ENCODE measurements around the gene NOTCH2.
"Not testable (repeated sequence)": the region's sequence is repeated elsewhere in the genome, so short reads cannot be mapped to it uniquely, and the experiment has no call there.

NOTCH2 gene

DNA sequence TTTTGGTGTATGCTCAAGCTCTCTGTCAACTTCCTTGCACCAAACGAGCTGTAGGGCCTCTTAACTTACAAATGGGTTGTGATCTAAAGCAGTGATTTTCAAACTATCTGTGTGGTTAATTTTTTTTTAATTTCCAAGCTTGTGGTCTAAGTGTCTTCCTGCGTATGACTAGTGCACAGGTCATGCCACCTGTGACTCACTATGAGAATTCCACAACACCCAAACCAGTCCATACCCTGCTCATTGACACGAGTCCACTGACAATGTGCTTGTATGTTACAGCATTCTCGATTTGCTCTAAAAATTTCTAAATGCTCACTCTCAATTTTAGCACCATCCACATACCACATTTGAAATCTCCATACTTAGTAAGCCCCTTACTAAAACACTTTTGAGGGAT lies 18.5 kb upstream of the NOTCH2 start:
- DNase-seq; intact Hi-C loops (cut with DNase I): not testable (repeated sequence)

DNA sequence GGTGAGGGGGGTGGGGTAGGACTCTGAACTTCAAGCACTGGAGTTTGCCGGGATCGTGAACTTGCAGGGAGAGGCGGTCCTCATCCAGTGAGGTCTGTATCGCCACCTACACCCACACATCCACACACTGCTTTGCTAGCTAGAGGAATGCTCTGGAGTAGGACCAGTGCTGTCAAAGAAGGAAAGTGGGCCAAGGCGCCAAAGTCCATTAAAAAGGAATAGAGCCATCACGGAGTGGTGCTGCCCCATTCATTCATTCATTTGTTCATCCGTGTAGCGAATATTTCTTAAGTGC lies 405 bp upstream of the NOTCH2 start:
- DNase-seq; intact Hi-C loops (cut with DNase I): not testable (repeated sequence)

GRCh38 chr1:120068683-120069066 lies 787 bp downstream of the NOTCH2 start:
- intact Hi-C loops (cut with DNase I), result not testable (repeated sequence)
- peak in 6 of 10 donors; percentile 8 to 66 (median 18) for DNase-seq

GRCh38 chr1:120048208-120048607 lies 21.3 kb downstream of the NOTCH2 start:
- DNase-seq; intact Hi-C loops (cut with DNase I): not testable (repeated sequence)

GRCh38 chr1:120041771-120042170 lies 27.7 kb downstream of the NOTCH2 start:
- DNase-seq; intact Hi-C loops (cut with DNase I): not testable (repeated sequence)

DNA sequence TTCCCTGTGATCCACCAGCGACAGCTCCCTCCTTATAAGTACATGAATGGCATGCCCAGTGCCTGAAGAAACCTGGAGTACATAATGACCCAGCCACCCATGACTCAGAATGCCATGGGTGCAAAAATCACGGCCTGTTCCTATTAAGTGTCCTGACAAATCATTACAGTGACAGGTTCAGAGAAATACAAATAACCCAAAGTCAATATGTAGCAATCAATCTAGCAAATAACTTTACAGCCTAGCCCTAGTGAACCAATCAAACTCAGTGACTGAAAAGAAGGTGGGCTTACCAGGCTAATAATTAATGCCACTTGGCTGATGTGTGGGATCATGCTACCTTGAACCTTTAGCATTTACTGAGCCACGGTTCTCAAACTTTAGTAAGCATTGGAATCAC lies 37.2 kb downstream of the NOTCH2 start:
- intact Hi-C loops (cut with DNase I); DNase-seq: not testable (repeated sequence)

DNA sequence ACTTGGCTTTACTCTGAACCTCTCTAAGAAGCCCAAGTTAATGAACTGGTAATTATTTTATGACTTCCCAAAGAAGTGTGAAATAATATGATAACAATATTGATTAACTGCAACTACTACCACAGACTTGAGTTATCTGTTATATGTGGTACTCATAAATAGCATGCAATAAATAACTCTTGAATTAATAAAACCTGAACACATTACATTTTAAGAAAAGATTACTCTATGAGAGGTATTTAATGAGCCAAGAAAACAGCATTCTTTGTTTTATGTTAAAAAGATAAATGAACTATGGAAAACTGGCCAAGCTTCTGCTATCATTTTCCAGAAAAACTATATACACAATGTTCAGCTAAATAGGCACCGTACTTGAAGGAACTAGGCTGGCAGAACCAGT lies 45.7 kb downstream of the NOTCH2 start:
- DNase-seq; intact Hi-C loops (cut with DNase I): not testable (repeated sequence)

DNA sequence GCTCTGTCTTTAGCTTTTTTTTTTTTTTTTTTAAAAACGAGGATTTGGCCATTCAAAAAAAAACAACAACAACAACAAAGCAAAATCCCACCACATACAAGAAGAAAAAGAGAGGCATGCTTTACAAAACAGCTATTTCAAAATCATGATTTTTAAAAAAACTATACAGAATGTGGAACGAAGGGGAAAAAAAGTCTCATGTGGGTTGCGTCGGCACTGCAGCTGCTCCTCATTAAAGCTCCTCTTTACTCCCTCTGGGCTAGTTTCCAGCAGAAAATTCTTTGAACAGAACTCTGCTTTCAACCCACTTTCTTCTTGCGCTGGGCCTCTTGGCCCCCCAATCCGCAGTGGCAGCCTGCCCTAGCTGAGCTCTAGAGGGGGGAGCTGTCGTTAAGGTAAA lies 54.5 kb downstream of the NOTCH2 start:
- intact Hi-C loops (cut with DNase I), result not testable (repeated sequence)
- peak in 3 of 10 donors; percentile 7 to 67 (median 50) for DNase-seq

DNA sequence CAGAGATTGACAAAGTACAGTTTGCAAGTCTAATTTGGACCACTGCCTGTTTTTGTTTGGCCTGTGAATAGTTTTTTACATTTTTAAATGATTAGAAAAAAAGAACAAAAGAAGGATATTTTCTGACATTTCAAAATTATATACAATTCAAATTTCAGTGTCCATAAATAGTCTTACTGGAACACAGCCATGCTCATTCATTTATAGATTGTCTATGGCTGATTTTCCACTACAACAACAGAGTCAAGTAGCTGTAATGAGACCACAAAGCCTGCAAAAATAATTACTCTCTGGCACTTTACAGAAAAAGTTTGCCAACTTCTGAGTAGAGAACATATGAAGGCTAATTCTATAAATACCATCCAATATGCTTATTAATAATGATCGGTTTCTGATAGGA lies 61.1 kb downstream of the NOTCH2 start:
- DNase-seq; intact Hi-C loops (cut with DNase I): not testable (repeated sequence)

DNA sequence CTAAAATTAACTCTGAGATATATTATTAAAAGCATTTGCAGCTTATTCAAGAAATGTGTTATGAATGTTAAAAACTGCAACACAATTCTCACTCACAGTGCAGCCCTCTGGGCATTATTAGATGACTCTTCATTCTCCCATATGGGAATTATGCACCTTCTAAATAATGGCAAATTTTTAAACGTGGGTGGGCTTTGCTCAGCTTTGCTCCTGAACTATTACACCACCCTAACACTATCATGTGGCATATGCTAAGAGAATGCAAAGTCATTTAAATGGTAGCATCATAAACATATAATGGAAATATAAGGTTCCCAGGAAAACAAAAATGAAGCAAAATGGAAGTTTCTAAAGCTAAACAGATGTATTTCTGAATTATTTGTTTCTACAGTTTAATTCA lies 61.6 kb downstream of the NOTCH2 start:
- intact Hi-C loops (cut with DNase I); DNase-seq: not testable (repeated sequence)

DNA sequence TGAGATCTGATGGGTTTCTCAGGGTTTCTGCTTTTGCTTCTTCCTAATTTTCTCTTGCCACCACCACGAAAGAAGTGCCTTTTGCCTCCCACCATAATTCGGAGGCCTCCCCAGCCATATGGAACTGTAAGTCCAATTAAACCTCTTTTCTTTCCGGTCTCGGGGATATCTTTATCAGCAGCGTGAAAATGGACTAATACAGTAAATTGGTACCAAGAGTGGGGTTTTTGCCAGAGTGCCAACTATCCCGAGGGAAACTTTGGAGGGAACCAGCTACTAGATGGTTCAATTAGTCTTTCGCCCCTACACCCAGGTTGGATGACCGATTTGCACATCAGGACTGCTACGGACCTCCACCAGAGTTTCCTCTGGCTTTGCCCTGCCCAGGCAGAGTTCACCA lies 68.4 kb downstream of the NOTCH2 start:
- intact Hi-C loops (cut with DNase I); DNase-seq: not testable (repeated sequence)

- DNase-seq, result peak in 1 of 10 donors; percentile 64
- intact Hi-C loops (cut with DNase I), result not testable (repeated sequence)
Measured at GRCh38 chr1:119996731-119997312, 72.6 kb downstream of the NOTCH2 start.

DNA sequence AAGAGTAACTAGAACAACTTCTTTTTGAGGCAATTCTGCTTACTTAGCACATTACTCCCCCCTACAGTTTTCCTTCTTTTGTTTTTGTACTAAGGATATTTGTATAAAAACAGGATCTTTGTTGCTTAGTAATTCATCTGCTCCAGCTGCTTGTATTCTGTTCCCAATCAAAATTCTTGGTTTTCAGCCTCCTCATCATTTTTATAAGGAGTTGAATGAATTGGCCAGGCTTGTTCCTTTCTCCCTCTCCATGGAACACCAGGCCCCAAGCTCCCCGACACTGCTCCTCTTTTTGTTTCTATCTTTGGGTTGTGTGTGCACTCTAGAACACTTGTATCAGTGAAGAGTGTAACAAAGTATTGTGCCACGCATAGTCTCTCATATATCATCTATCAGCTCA lies 73.5 kb downstream of the NOTCH2 start:
- DNase-seq; intact Hi-C loops (cut with DNase I): not testable (repeated sequence)

DNA sequence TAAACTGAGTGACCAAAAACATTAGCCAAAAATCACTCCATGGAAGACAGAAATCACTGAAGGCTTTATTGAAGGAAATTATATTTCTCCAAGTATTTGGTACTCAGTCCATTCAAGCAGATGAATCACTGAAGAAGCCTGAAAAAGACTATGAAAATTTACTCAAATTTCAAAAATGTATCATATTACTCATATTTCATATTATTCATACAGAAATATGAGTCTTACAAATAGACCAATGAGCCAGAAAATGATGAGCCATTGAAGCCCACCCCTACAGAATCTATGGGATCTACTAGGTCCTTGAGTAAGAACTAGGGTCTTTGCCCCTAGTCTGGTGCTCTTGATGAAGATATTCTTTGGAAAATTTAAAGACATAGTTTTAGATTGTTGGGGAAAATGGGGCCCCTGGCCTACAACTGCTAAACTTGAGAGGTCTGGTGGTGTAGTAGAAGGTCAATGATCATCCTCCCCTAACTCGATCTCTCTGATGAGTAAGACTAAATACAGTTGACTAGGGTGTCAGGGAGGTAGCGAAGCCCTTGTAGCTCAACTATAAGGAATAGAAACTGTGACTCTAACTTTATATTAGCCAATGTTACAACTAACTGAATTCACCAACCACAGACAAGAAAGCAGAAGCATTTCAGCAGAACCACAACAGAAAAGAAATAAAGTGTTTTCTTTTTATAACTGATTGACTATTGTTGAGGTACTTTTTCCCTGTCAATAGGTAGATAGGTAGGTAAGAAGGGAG lies 81.0 kb downstream of the NOTCH2 start:
- DNase-seq, result no peak
- intact Hi-C loops (cut with DNase I), result no loop called here

GRCh38 chr1:119987686-119988085 lies 81.8 kb downstream of the NOTCH2 start:
- DNase-seq, result no peak
- intact Hi-C loops (cut with DNase I), result no loop called here

GRCh38 chr1:119987112-119987511 lies 82.3 kb downstream of the NOTCH2 start:
- intact Hi-C loops (cut with DNase I), result no loop called here
- DNase-seq, result no peak

GRCh38 chr1:119986007-119986497 lies 83.4 kb downstream of the NOTCH2 start:
- intact Hi-C loops (cut with DNase I), result no loop called here
- DNase-seq, result no peak

DNA sequence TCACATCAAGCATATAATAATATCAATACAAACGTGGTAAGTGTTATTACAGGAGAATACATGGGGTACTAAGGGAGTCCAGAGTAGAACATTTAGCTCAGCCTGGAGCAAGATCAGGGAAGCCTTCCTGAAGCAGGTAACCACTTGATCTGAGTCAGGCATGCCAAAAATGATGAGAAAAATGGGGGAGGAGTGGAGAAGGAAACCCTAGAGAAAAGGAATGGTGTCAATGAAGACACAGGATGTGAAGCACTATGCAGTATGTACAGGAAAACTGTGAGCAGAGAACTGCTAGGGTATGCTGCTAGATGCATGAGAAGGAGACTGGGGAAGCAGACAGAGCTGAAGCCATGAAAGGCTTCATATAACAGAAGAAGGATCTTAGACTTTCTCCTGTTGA lies 84.7 kb downstream of the NOTCH2 start:
- DNase-seq, result no peak
- intact Hi-C loops (cut with DNase I), result no loop called here

DNA sequence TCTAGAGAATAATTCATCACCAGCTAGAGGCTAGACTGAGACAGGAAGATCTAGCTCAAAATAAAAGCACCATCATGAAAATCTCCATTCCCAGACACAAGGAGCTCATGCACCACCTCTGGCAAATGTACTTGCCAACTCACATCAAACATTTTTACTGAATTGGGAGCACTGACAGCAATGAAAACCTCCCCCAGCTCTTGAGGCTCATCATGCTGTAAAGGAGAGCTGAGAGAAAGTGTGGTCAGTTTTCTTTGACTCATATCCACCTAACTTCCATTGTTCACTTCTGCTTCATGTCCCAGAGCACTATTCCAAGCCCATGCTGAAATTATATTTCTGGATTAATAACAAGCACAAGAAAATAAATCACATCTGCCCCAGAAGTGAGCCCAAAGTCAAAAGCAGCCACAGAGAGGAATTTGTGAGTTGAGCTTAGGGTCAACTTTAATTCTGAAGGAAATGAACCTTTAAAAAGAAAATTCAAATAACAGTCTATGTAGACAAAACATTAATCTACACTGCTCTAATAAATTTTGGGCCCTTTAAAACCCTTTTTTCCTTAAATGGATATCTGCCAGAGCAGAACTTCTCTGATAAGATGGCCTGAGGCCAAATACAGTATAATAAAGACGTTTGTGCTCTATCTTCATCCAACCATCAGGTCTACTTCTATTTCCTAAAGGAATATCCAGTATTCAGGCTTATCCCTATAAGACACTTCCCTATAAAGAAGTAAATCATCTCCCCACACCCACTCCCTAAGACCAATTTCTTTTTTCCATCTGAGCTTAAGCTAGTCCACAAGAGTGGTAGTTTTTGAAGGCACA lies 87.3 kb downstream of the NOTCH2 start:
- intact Hi-C loops (cut with DNase I), result no loop called here
- no peak for DNase-seq

- intact Hi-C loops (cut with DNase I), result no loop called here
- DNase-seq, result peak in 1 of 10 donors; percentile 32
Measured at GRCh38 chr1:119981496-119981895, 88.0 kb downstream of the NOTCH2 start.

DNA sequence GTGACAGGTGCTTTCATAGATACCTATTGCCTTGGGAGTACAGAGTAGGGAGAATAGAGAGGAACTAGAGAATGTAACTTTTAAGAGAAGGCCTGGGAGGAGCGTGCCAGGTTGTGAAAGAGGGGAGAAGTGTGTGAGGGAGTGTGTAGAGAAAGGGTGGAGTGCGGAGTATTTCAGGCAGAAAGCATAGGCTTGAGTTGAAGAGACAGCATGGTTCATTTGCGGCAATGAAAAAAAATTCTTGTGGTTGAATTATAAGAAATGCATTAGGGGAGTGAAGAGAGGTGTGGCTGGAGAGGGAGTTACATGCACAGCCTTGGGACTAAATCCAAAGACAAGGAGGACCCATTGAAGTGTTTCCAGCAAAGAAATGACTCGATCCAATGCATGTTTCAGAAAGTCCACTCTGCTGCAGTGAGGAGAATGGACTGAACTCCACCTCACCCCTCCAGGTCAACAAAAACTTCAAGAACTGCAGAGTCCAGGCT lies 91.4 kb downstream of the NOTCH2 start:
- intact Hi-C loops (cut with DNase I), result no loop called here
- no peak for DNase-seq
